AG09319 (cell line): ENCODE results near the gene USP34.
"Not testable (repeated sequence)": the region's sequence is repeated elsewhere in the genome, so short reads cannot be mapped to it uniquely, and the experiment has no call there.

Source experiments
- DNase-seq: peaks from one replicate; pipeline ENCODE4 v3.0.0-alpha.2; 2010; ENCODE audit warnings: low read depth; ENCODE audit errors: extremely low read depth
- CTCF ChIP-seq: IDR thresholded peaks from 2 replicates; pipeline ENCODE4 v1.5.1; 2011; ENCODE audit warnings: low read depth, mild to moderate bottlenecking, inconsistent platforms, low read length, moderate library complexity

Gene USP34

GRCh38 chr2:61470122-61470951 lies 550 bp downstream of the USP34 start:
- DNase-seq: no peak
- no peak for TF ChIP-seq CTCF

DNA sequence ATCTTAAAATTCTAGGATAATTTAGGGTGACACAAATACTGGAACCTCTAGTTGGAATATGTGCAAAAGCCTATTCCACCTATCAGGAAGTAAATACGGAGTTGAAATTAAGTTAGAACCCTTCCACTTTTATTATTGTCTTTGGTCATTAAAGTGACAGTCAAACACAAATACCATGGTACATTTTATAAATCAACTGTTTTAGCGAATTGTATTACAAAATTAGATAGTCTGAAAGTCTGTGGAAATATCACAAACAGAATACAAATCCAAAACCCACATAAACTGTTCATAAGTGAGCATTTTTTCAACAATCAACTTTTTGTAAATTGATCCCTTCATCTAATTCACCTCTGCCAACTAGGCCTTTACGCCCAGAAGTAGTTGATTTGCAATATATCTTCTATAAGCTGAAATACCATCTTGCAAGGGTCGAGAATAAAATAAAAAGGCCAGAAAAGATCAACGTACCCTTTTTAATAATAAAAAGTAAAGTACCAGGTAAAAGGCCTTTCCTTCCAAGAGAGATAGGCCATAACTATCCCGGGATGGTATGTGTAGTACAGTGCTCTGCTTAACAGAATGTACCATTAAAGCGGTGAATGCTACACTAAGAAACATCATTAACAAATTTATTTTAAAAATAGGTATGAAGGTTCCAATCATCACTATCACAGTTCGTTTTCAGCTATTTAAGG lies 1.3 kb downstream of the USP34 start:
- no peak for TF ChIP-seq CTCF
- no peak for DNase-seq

DNA sequence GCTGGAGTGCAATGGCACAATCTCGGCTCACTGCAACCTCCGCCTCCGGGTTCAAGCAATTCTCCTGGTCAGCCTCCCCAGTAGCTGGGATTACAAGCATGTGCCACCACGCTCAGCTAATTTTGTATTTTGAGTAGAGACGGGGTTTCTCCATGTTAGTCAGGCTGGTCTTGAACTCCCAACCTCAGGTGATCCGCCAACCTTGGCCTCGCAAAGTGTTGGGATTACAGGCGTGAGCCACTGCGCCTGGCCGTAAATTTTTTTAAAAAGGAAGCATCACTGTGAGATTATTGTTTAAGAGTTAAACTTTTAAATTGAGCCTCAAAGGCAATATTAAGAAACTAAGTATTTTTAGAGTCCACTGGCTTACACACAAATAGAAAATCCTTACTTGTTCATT lies 2.7 kb downstream of the USP34 start:
- DNase-seq: not testable (repeated sequence)

- no peak for TF ChIP-seq CTCF
- no peak for DNase-seq
These were observed 5.8 kb downstream of the USP34 start for GRCh38 chr2:61465045-61465444.

GRCh38 chr2:61463769-61464475 lies 7.0 kb downstream of the USP34 start:
- TF ChIP-seq CTCF: no peak
- DNase-seq: no peak

- DNase-seq: no peak
- TF ChIP-seq CTCF: no peak
These were observed 9.5 kb downstream of the USP34 start for GRCh38 chr2:61461404-61461803.

DNA sequence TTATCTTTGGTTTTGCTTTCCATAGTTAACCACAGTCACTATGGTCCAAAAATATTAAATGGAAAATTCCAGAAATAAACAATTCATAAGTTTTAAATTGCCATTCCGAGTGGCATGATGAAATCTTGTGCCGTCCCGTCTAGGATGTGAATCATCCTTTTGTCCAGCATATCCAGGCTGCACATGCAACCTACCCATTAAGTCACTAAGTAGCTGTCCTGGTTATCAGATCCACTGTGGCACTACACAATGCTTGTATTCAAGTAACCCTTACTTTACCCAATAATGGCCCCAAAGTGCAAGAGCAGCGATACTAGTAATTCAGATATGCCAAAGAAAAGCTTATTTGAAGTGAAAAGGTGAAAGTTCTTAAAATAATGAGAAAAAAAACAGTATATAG lies 10.7 kb downstream of the USP34 start:
- peak; percentile 46 for DNase-seq
- no peak for TF ChIP-seq CTCF
